Stimulated activated CD8-positive, alpha-beta memory T cell treated with anti-CD3 and anti-CD28 coated beads, Interleukin-7, amount 100 ng/mL, for 24 hours (primary cell): Measurements from ENCODE around the gene CDKN2A.

Experiments used
- DNase-seq: peaks from one replicate; pipeline ENCODE4 v3.0.0-alpha.2; 2020; ENCODE audit warnings: low read depth

Gene CDKN2A

GRCh38 chr9:22005702-22006606 lies 11.8 kb upstream of the CDKN2A start:
- no peak for DNase-seq

DNA sequence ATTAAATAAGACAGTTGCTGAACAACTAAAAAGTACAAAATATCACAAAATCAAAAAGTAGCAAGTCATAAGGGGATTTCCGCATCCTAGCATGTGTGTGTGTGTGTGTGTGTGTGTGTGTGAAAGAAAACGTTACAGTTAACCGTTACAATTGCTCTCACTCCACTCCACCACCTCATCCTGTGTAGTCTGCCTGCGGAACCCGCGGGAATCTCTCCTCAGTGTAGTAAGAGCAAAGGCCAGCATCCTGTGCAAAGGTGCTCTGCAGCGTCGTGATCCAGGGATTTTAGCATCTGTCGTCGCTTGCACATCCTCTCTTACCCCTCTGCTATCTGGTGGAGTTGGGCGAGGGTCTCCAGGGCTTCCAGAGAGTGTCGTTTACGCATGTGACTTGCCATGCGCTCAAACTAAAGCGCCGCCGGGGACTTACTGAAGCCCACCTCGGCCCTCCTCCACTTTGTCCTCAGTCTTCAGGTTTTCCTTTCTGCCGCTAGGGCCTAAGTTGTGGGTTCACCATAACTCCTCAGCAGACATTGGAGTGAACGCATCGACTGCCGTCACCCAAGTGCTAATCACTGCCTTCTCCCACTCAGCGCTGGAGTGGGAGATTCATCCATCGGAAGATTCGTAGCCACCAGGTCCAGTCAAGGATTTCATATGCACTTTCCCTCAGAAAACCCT lies 11.0 kb upstream of the CDKN2A start:
- DNase-seq, result no peak

GRCh38 chr9:22002038-22002437 lies 7.8 kb upstream of the CDKN2A start:
- no peak for DNase-seq

DNA sequence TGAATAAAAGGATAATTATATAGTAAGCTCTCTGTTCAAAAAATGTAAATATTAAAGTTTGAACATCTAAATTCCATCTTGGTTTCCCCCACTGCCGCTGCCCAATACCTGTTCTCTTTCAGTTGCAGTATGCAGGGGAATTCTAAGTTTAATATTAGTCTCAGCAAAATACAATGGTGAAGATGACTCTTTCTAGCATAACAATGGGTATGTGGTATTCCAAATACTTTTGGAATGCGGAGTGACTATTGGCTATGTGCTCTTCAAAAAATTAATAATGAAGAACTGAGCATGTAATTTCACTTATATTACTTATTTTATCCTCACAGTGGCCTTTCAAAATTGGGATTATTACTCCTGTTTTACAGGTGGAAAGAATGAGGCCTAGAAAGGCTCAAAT lies 3.8 kb upstream of the CDKN2A start:
- no peak for DNase-seq

DNA sequence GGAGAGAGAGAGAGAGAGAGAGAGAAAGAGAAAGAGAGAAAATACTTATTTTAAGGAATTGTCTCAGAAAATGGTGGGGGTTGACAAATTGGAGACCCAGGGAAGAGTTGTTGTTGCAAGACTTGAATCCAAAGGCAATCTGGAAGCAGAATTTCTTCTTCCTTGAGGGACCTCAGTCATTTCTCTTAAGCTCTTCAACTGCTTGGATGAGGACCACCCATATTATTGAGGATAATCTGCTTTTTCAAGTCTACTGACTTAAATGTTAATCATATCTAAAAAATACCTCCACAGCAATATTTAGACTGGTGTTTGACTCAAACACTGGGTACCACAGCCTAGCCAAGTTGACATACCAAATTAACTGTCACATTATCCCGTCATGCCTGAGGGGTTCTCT lies 3.3 kb upstream of the CDKN2A start:
- no peak for DNase-seq

DNA sequence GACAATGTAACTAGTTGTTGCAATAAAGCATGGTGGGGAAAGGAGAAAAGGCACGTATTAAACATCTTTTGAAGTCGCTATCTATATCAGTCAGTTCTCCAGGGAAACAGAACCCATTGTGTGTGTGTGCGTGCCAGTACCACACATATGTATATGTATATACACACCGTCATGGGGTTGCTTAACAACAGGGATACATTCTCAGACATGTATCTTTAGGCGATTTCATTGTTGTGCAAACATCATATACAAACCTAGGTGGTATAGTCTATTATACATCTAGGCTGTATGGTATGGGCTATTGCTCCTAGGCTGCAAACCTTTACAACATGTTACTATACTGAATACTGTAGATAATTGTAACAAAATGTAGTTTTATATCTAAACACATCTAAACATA lies 2.7 kb upstream of the CDKN2A start:
- DNase-seq, result no peak

GRCh38 chr9:21996438-21996837 lies 2.2 kb upstream of the CDKN2A start:
- DNase-seq, result no peak

DNA sequence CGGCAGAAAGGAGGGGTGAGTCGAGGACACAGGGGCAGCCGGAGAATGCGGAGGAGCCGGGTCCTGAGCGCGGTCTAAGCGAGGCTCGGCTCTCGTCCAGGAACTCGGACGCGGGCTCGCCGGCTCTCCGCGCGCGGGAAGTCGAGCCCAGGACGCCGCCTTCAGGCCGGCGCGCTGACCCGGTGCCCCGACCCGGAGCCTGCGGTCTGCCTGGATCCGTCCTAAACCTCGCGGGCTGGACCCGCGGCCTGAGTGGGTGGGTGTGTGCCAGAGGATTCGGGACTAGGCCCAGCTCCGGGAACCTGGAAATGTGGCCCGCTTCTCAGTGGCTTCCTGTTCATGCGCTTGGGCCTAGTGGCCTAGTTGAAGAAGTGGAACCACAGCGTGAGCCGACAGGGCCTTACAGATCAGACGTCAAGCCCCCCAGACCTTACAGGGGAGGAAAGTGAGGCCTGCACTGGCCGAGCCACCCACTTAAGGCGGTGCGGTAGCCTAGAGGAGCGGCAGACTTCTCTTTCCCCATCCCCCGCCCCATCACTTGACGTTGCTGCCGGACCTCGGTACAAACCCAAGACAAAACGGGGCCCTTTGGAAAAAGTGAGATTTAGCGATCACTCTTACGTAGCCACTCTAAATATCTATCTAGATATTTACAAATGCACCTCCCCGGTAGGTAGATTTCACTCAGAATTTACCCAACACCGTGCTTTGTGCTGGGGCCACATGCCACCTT lies 1.6 kb upstream of the CDKN2A start:
- DNase-seq, result no peak

DNA sequence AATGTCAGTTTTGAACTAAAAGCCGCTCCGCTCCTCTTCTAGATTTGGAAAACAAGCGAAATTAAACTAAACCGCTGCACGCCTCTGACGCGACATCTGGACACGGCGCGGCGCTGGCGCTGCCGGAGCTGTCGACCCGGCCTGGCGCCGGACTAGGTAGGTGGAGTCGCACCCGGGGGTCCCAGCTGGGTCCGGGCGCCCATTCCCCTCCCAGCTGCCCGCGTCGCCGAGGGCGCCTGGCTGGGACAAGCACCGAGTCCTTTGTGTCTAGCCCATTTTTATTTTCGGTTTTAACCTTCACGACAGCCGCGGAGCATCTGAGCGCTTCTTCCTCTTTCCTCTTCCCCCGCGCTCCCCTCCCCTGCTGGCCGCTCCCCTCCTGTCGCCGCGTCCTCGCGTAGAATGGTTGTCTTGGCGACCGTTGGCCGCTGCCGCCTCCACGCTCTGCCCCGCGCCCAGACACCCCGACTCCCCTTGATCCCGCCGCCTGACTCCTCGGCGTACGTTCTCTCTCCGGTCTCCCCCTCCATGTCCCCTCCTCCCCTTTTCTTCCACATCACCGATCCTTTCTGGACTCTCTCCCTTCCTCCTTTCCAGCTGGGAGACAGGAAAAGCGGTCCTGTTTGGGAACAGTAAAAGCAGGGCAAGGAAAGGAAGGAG lies 944 bp upstream of the CDKN2A start:
- no peak for DNase-seq

- no peak for DNase-seq
Measured at GRCh38 chr9:21994556-21995005, 389 bp upstream of the CDKN2A start, which contains the start of gene CDKN2B-AS1. CDKN2B-AS1 (plus strand) TSS chr9:21994791.

DNA sequence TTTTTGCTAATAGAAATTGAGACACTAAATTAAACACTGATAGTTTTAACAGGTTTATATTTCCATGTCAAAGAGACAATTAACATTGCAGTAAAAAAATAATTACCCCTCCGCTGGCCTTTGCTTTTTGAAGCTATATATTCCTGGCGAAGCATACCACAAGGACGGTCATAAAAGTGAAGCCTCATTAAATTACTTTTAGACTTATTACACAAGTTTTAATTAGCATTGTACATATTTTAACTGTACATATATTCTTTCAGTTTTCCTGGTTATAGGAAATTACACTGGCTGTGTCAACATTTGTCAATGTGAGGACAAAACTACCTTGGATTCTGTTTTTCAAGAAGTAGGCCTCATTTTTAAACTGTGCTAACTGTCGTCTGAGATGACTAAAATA lies 1.2 kb downstream of the CDKN2A start:
- DNase-seq, result no peak

DNA sequence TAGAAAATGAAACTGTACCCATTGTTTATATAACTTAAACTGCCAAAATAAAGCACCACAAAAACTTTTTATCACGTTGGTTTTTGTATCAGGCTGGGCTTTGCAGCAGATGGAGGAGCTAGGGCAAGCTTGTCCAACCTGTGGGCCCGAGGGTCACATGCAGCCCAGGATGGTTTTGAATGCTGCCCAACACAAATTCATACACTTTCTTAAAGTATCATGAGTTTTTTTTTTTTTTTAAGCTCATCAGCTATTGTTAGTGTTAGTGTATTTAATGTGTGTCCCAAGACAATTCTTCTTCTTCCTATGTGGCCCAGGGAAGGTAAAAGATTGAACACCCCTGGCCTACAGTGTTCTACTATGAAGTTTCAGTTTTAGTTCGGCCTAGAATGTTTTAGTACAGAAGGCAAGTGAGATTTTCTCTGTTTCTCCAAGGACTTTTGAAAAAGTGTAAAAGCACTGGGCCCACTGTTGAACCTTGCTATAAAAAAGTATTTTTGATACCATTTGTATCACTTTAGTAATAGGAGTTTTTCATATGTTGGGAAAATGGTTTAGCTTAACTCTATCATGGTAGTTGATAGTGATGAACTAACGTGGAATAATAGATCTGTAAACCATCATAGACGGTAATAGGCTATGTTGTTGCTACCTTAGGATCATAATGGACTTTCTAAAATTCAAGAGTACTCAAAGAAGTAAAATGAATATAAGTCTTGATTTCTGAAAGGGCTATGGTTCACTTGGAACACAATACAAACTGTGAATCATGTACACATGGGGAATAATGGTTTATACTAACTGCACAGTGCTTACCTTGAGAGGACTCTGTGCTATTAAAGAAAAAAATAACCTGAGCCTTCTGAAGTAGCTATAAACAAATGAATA lies 2.9 kb downstream of the CDKN2A start:
- DNase-seq, result no peak

DNA sequence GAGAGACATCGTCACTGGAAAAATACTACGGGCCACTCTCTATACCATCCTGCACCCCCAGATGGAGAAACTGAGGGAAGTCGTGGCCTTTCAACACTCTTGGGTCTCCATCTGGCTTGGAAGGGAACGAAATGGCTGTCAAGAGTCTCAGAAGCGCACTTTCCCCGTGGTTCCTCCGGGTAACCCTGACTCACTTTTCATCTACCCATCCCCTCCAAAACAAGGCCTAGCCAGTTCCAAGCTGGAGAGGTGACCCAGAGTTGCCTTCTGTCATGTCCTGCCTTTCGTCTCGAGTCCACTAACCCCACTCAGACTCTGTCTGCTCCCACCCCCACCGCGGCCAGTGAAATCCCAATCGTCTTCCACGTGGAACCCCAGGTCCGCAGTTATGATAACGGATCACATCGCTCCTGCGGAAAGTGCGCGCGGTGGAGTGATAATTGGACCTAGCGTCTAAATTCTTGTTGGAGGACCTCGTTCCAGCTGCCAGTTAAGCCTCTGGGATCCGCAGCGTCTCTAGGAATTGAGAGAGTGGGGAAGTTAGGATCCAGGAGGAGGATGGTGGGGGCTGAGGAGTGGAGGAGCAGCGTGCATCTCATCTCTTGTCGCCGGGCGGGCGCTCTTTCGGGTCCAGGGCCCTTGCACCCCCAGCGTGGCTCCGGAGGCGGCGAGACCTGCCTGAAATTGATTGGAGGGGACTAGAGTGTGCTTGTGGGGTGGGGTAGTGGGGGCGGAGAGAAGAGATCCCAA lies 4.6 kb downstream of the CDKN2A start:
- DNase-seq, result no peak

GRCh38 chr9:21988056-21988990 lies 5.9 kb downstream of the CDKN2A start:
- no peak for DNase-seq

- no peak for DNase-seq
Measured at GRCh38 chr9:21985964-21986667, 8.1 kb downstream of the CDKN2A start.

GRCh38 chr9:21984101-21984500 lies 10.1 kb downstream of the CDKN2A start:
- DNase-seq, result no peak

- DNase-seq, result no peak
Measured at GRCh38 chr9:21983561-21983935, 10.6 kb downstream of the CDKN2A start.

DNA sequence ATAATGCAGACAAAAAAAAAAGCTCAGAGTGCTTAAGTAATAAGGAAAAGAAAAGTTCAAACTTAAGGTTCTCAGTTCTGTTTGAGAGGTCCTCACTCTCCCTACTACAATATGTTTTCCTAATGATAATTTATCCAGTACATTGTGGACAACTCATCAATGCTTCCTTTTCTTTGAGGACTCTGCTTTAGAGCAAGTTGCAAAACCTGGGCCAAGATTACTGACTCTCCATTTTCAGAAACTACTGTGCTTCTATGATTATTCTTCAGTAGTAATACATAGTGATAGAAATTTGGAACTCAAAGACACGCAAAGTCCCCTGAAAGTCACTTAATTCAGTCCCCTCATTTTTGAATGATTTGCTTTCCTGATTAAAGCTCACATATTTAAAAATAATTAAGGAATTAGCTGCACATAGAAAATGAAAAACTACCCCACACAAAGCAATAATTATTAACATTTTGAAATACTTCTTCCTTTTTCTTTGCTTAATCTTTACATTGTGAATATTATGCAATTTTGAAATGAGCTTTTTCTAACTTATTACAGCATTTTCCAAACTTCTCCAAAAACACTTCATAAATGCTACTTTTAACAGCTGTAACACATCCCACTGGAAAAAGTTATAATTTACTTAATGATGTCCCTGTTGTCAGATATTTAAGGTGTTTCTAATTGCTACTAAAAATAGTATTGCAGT lies 11.2 kb downstream of the CDKN2A start:
- DNase-seq, result no peak
